ACC112 (cell line): ENCODE results near the gene GYS1.

Source experiments
- H2AFZ ChIP-seq: fragments of 200-600 bp; sonication (generic); one replicate; pipeline ENCODE4 v1.6.0; 2017; ENCODE audit warnings: antibody characterized with exemption, low read length; ENCODE audit not compliant: unreplicated experiment
- H3K27ac ChIP-seq: fragments of 200-600 bp; sonication (generic); 2 replicates; pipeline ENCODE4 v1.5.1; 2014; ENCODE audit warnings: low read depth, mild to moderate bottlenecking, antibody characterized with exemption, low read length, moderate library complexity
- H3K27me3 ChIP-seq: fragments of 200-600 bp; sonication (generic); 2 replicates; pipeline ENCODE4 v1.6.1; 2014; ENCODE audit warnings: mild to moderate bottlenecking, antibody characterized with exemption, low read length, moderate library complexity, mixed read lengths; ENCODE audit not compliant: insufficient read depth
- H3K36me3 ChIP-seq: fragments of 200-600 bp; sonication (generic); 2 replicates; pipeline ENCODE4 v1.6.1; 2016; ENCODE audit warnings: mild to moderate bottlenecking, antibody characterized with exemption, low read length, moderate library complexity, mixed read lengths; ENCODE audit not compliant: insufficient read depth
- H3K4me1 ChIP-seq: fragments of 200-600 bp; sonication (generic); one replicate; pipeline ENCODE4 v1.6.1; 2016; ENCODE audit warnings: low read length, mixed read lengths; ENCODE audit not compliant: insufficient read depth, unreplicated experiment, control insufficient read depth
- H3K4me3 ChIP-seq: fragments of 200-600 bp; sonication (generic); 2 replicates; pipeline ENCODE4 v1.5.1; 2014; ENCODE audit warnings: mild to moderate bottlenecking, low read depth, low read length
- H3K79me2 ChIP-seq: fragments of 200-600 bp; sonication (generic); one replicate; pipeline ENCODE4 v1.6.0; 2016; ENCODE audit warnings: low read length; ENCODE audit not compliant: control insufficient read depth, unreplicated experiment, insufficient read depth

The GYS1 gene

DNA sequence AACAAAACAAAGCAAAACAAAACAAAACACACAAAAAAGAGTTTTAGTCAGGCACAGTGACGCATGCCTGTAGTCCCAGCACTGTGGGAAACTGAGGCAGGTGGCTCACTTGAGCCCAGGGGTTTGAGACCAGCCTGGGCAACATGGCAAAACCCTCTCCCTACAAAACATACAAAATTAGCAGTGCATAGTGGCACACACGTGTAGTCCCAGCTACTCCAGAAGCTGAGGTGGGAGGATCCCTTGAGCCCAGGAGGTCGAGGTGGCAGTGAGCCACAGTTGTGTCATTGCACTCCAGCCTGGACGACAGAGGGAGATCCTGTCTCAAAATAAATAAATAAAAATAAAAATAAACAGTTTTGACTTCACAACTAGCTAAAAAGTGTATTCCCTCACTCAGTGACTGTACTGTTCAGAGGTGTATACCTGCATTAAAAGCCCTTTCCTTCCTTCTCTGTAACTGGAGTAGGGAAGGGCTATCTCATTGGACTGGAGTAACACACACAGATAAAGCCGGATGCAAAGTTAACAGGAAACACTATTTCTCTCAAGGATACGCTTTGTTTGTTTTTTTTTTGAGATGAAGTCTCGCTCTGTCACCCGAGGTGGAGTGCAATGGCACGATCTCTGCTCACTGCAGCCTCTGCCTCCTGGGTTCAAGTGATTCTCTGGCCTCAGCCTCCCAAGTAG lies 42.1 kb downstream of the GYS1 start:
- no peak overlapping the region for H2AFZ ChIP-seq
- H3K79me2 ChIP-seq, result peaks cover 11% of the 10 kb centered on the region
- H3K4me1 ChIP-seq, result peaks cover 2% of the 10 kb centered on the region
- no peaks in the 10 kb centered on the region for H3K36me3 ChIP-seq
- H3K27me3 ChIP-seq, result no peaks in the 10 kb centered on the region
- H3K4me3 ChIP-seq, result no peak overlapping the region
- no peak overlapping the region for H3K27ac ChIP-seq

DNA sequence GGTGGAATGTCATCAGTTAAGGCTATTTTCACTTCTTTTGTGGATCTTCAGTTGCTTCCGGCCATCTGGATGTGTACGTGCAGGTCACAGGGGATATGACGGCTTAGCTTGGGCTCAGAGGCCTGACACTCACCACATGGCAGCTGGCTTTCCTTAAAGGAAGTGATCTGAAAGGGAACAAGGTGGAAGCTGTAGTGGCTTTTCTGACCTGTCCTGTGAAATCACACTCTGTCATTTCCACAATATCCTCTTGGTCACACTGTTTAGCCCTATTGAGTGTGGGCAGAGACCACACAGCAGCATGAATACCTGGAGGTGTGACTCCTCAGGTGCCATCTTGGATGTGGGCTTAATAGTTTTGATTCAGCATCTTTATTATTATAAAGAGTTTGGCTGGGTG lies 43.0 kb downstream of the GYS1 start:
- Histone ChIP-seq H2AFZ (no peak overlapping the region), H3K36me3 (no peaks in the 10 kb centered on the region), H3K27ac (no peak overlapping the region), H3K4me1 (no peaks in the 10 kb centered on the region), H3K4me3 (no peak overlapping the region), H3K79me2 (peaks cover 3% of the 10 kb centered on the region), H3K27me3 (no peaks in the 10 kb centered on the region)

GRCh38 chr19:48947258-48947542 lies 45.9 kb downstream of the GYS1 start:
- no peak overlapping the region for H3K4me3 ChIP-seq
- H3K4me1 ChIP-seq, result no peaks in the 10 kb centered on the region
- H2AFZ ChIP-seq, result no peak overlapping the region
- no peaks in the 10 kb centered on the region for H3K79me2 ChIP-seq
- no peaks in the 10 kb centered on the region for H3K27me3 ChIP-seq
- H3K27ac ChIP-seq, result no peak overlapping the region
- no peaks in the 10 kb centered on the region for H3K36me3 ChIP-seq

- Histone ChIP-seq H3K79me2 (no peaks in the 10 kb centered on the region), H3K27me3 (no peaks in the 10 kb centered on the region), H3K4me1 (no peaks in the 10 kb centered on the region), H3K36me3 (no peaks in the 10 kb centered on the region), H2AFZ (no peak overlapping the region), H3K4me3 (no peak overlapping the region), H3K27ac (no peak overlapping the region)
Observed at GRCh38 chr19:48946463-48947257, 46.4 kb downstream of the GYS1 start.

GRCh38 chr19:48945817-48946216 lies 47.3 kb downstream of the GYS1 start:
- Histone ChIP-seq H3K4me1 (no peaks in the 10 kb centered on the region), H2AFZ (no peak overlapping the region), H3K27me3 (no peaks in the 10 kb centered on the region), H3K27ac (no peak overlapping the region), H3K4me3 (no peak overlapping the region), H3K36me3 (no peaks in the 10 kb centered on the region), H3K79me2 (no peaks in the 10 kb centered on the region)

GRCh38 chr19:48945415-48945814 lies 47.7 kb downstream of the GYS1 start:
- no peak overlapping the region for H3K27ac ChIP-seq

GRCh38 chr19:48943081-48943480 lies 50.0 kb downstream of the GYS1 start:
- H3K4me1 ChIP-seq, result no peaks in the 10 kb centered on the region
- no peak overlapping the region for H2AFZ ChIP-seq
- no peaks in the 10 kb centered on the region for H3K36me3 ChIP-seq
- no peak overlapping the region for H3K4me3 ChIP-seq
- no peaks in the 10 kb centered on the region for H3K27me3 ChIP-seq
- H3K27ac ChIP-seq, result no peak overlapping the region
- no peaks in the 10 kb centered on the region for H3K79me2 ChIP-seq

More at GRCh38 chr19:48945415-48945814, 47.7 kb downstream of the GYS1 start:
- H3K36me3 ChIP-seq, result no peaks in the 10 kb centered on the region
- no peaks in the 10 kb centered on the region for H3K79me2 ChIP-seq
- H2AFZ ChIP-seq, result no peak overlapping the region
- H3K4me3 ChIP-seq, result no peak overlapping the region
- no peaks in the 10 kb centered on the region for H3K4me1 ChIP-seq
- no peaks in the 10 kb centered on the region for H3K27me3 ChIP-seq

- H3K79me2 ChIP-seq, result no peaks in the 10 kb centered on the region
- no peaks in the 10 kb centered on the region for H3K4me1 ChIP-seq
- H3K4me3 ChIP-seq, result no peak overlapping the region
- H3K27ac ChIP-seq, result no peak overlapping the region
- no peaks in the 10 kb centered on the region for H3K27me3 ChIP-seq
- no peaks in the 10 kb centered on the region for H3K36me3 ChIP-seq
- no peak overlapping the region for H2AFZ ChIP-seq
Observed at GRCh38 chr19:48940902-48941301, 52.2 kb downstream of the GYS1 start.

GRCh38 chr19:48938256-48938655 lies 54.9 kb downstream of the GYS1 start:
- Histone ChIP-seq H3K27me3 (no peaks in the 10 kb centered on the region), H3K36me3 (no peaks in the 10 kb centered on the region), H3K4me3 (no peak overlapping the region), H3K27ac (no peak overlapping the region), H2AFZ (no peak overlapping the region), H3K79me2 (no peaks in the 10 kb centered on the region), H3K4me1 (no peaks in the 10 kb centered on the region)

DNA sequence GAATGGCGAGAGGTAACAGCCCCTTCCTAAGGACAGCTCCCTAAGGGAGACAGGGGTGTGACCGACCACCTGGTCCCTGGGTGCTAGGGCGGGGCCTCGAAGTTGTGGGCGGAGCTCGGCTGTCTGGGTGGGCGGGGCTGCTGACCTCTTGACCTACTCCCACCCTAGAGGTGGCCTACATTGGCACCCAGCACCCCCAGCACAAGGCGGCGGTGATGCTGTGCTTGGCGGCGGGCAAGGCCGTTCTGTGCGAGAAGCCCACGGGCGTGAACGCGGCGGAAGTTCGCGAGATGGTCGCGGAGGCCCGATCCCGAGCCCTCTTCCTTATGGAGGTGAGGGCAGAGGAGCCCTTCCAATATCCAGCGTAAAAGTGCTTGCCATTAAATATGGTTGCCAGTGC lies 57.2 kb downstream of the GYS1 start:
- Histone ChIP-seq H3K27ac (no peak overlapping the region), H3K4me3 (no peak overlapping the region), H2AFZ (no peak overlapping the region), H3K27me3 (no peaks in the 10 kb centered on the region), H3K36me3 (no peaks in the 10 kb centered on the region), H3K79me2 (no peaks in the 10 kb centered on the region), H3K4me1 (peaks cover 4% of the 10 kb centered on the region)

DNA sequence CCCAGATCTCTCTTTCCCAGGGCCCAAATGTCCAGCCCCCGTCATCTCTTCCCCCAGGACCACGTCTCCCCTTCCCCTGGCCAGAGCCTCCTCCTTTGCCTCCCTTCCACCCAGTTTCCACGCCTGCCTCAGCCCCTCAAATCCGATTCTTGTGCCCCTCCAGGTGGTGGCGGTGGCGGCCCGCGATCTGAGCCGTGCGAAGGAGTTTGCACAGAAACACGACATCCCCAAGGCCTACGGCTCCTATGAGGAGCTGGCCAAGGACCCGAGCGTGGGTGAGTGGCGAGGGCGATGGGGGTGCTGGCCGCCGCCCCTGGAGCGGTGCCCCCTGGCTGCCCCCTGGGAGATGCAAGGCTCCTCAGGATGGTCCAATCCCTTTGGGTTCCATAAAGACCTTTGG lies 58.3 kb downstream of the GYS1 start:
- no peak overlapping the region for H3K4me3 ChIP-seq
- no peak overlapping the region for H3K27ac ChIP-seq
- H3K79me2 ChIP-seq, result no peaks in the 10 kb centered on the region
- H3K36me3 ChIP-seq, result no peaks in the 10 kb centered on the region
- H3K4me1 ChIP-seq, result peaks cover 4% of the 10 kb centered on the region
- H2AFZ ChIP-seq, result no peak overlapping the region
- H3K27me3 ChIP-seq, result no peaks in the 10 kb centered on the region
